Fibroblast of peridontal ligament (primary cell): Measurements from ENCODE around the gene SRPK3.
A peak's percentile ranks its signal among the peaks of the same experiment; 100 is the strongest.
"Not testable (repeated sequence)": the region's sequence is repeated elsewhere in the genome, so short reads cannot be mapped to it uniquely, and the experiment has no call there.

Experiments used
- DNase-seq: peaks from one replicate; pipeline ENCODE4 v3.0.0-alpha.2; 2010; ENCODE audit errors: extremely low read depth

Gene SRPK3

DNA sequence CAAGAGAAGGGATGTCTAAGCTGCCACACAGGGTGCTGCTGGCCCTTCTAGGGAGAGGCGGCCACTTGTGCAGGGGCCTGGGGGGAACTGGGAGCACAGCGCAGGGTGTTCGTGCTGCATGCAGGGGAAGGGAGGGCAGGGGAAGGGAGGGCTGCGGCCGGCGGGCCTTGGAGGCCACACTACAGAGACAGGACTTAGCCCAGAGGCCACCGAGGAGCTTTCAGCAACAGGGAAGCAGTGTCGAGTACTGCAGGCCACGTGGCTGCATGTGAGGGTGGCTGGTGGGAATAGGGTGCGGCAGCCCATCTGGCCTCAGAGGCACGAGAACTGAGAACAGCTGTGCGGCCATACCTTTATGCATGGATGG lies 35.8 kb upstream of the SRPK3 start:
- not testable (repeated sequence) for DNase-seq

- DNase-seq, result no peak
Measured at GRCh38 chrX:153746359-153746758, 34.5 kb upstream of the SRPK3 start.

DNA sequence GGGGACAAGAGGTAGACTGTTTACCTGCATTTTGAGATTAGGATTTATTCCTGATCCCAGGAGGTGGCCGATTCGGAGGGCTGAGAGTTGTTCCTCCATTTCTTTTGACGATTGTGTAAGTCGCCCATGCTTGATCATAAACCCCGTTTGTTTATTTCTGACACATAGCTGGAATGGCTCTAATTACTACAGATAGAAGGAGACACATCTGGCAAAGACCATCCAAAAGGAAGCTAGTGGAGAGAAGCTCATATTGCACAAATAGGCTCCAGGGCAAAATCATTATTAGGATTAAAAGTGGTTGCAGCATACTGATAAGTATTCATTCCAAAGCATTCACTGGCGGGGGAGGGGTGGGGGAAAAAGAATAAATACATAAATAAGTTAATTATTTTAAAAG lies 33.9 kb upstream of the SRPK3 start:
- not testable (repeated sequence) for DNase-seq

DNA sequence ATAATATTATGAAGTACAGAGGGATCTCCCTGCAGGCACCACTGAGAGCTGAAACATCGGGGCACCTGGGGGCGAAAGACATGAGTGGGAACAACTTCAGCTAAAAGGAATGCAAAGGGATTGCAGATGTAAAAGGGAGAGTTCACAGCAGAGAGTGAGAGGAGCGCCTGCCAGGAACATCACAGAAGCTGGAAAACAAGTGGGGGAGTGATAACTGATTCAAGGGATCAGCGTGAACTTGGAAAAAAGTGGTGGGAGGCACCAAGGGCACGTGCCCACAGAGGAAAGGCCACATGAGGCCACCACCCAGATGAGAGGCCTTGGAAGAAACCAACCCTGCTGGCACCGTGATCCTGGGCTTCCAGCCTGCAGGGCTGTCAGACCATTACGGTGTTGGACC lies 31.8 kb upstream of the SRPK3 start:
- DNase-seq, result not testable (repeated sequence)

- DNase-seq, result no peak
Measured at GRCh38 chrX:153750127-153750774, 30.6 kb upstream of the SRPK3 start.

GRCh38 chrX:153755136-153755535 lies 25.7 kb upstream of the SRPK3 start:
- no peak for DNase-seq

DNA sequence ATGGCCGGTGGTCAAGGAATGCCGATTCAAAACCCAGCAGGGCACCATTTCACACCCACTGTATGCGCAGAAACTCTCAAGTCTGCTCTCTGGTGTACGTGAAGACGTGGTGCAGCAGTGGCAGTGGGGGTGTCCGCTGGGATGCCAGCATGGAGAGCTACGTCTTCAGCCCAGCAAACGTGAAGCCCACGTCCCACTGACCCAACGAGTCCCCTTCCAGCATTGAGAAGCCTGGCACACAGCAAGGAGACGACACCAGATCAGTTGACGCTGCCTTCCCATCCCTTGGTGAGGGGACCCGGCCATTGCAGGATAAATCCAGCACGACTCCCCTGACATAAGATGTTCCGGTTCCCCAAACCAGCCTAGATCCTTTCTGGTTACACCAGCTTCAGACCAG lies 19.0 kb upstream of the SRPK3 start:
- DNase-seq, result no peak

- no peak for DNase-seq
Measured at GRCh38 chrX:153762626-153763173, 18.1 kb upstream of the SRPK3 start.

GRCh38 chrX:153763298-153763932 lies 17.4 kb upstream of the SRPK3 start:
- DNase-seq, result no peak

DNA sequence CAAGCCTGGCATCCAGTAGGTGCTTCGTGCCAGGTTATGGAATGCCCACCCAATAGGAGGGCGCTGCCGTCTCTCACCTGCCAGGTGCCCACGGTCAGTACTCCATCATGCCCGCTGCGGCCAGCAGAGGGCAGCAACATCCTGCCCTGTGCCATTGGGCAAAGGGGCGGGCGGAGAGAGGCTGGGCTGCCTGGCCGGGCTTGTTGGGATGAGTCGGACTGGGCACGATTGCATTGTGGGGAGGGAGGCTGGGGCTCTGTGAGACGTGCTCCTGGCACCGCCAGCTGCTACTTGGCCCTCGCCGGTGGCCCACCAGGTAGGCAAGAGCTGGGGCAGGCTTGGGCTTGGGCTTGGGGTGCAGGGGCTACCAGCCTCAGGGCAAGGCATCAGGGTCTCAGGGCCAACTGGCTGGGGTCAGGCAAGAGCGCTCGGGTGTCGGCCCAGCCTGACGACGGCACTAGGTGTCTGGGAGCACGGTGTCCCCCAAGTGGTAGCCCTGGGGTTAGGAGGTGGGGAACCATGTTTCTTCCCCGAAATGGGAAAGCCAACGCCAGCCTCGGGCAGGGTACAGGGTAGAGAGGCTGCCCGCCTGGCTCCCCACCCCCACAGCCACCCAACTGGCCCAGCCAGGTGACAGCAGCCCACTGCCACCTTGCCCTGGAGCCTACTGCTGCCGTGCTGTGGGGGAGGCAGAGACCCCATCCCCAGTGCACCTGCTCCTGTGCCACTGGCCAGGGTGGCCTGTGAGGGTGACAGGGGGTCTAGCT lies 16.7 kb upstream of the SRPK3 start, which contains the start of gene PLXNB3:
Gene PLXNB3 (plus strand): TSS at position 261 of the 767 bp plus-strand sequence. CDS start 1,287 bp downstream, outside the sequence.
- DNase-seq, result peak; percentile 59

DNA sequence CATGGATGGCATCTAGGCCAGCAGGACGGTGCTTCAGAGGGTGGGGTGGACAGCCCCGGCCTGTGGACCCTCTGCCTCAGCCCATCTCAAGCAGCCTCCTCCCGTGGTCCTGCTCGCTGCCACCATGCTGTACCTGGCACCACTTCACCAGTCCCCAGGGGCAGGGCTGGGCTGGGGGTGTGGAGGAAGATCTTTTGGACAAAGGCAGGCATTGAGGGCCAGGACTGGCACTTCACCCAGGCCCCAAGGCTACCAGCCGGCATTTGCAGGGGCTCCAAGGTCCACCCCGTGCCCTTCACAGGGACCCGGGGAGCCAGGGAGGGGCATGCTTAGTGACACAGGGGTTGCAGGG lies 16.1 kb upstream of the SRPK3 start:
- DNase-seq, result no peak

GRCh38 chrX:153765138-153766079 lies 15.4 kb upstream of the SRPK3 start:
- DNase-seq, result no peak

- peak; percentile 57 for DNase-seq
Measured at GRCh38 chrX:153766098-153766817, 14.6 kb upstream of the SRPK3 start.

DNA sequence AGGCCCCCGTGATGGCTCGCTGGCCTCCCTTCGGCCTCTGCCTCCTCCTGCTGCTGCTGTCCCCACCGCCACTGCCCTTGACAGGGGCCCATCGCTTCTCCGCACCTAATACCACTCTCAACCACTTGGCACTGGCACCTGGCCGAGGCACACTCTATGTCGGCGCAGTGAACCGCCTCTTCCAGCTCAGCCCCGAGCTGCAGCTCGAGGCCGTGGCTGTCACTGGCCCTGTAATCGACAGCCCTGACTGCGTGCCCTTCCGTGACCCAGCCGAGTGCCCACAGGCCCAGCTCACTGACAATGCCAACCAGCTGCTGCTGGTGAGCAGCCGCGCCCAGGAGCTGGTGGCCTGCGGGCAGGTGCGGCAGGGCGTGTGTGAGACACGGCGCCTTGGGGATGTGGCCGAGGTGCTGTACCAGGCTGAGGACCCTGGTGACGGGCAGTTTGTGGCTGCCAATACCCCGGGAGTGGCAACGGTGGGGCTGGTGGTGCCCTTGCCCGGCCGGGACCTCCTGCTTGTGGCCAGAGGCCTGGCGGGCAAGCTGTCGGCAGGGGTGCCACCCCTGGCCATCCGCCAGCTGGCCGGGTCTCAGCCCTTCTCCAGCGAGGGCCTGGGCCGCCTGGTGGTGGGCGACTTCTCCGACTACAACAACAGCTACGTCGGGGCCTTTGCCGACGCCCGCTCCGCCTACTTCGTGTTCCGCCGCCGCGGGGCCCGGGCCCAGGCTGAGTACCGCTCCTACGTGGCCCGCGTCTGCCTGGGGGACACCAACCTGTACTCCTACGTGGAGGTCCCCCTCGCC lies 13.8 kb upstream of the SRPK3 start:
- no peak for DNase-seq

GRCh38 chrX:153767674-153768055 lies 13.2 kb upstream of the SRPK3 start:
- DNase-seq, result no peak

GRCh38 chrX:153768311-153769157 lies 12.3 kb upstream of the SRPK3 start:
- no peak for DNase-seq

GRCh38 chrX:153769158-153769864 lies 11.5 kb upstream of the SRPK3 start:
- no peak for DNase-seq

DNA sequence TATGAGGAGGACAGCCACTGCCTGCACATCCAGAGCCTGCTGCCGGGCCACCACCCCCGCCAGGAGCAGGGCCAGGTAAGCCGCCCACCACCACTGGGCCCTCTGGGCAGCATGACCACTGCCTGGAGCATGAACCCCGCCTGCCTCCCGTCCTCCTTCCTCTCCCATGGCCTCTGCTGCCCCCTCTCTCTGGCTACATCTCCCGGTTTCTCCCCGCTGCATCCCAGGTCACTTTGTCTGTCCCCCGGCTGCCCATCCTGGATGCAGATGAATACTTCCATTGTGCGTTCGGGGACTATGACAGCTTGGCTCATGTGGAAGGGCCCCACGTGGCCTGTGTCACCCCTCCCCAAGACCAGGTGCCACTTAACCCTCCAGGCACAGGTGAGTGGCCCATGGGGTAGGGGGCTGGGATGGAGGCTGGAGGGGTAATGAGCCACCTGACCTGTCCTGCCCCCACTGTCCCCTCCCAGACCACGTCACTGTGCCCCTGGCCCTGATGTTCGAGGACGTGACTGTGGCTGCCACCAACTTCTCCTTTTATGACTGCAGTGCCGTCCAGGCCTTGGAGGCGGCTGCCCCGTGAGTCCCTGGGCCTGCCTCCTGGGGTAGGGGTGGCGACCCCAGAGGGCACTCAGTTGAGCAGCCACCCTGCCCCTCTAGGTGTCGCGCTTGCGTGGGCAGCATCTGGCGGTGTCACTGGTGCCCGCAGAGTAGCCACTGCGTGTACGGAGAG lies 10.8 kb upstream of the SRPK3 start:
- no peak for DNase-seq
